SK-N-SH (cell line): ENCODE results near the gene MMAB. TPM values are rescaled to one million over a fixed set of nuclear protein-coding genes. Genes with fewer than 3 reads are reported as not detected.

Source experiments
- CTCF ChIA-PET: fragments of 300-600, 350-600 bp; formaldehyde crosslinking; extraction: SDS; loops from one replicate; lab custom pipeline; 2021; lab: Yijun Ruan, JAX
- POLR2A ChIA-PET: fragments of 350-600 bp; sonication (Branson Sonifier 250); formaldehyde crosslinking; extraction: SDS; loops from one replicate; lab custom pipeline; 2020; ENCODE audit warnings: antibody characterized with exemption, inconsistent platforms; lab: Yijun Ruan, JAX
- DNase-seq: peaks from one replicate; pipeline ENCODE4 v3.0.0; 2012
- H2AFZ ChIP-seq: fragments of 200-600 bp; sonication (generic); 2 replicates; pipeline ENCODE4 v1.8.1; 2016; ENCODE audit warnings: antibody characterized with exemption, mild to moderate bottlenecking, low read depth
- H3F3A ChIP-seq: fragments of 200-600 bp; sonication (generic); replicated peaks from 2 replicates; pipeline ENCODE3; 2016; ENCODE audit warnings: antibody characterized with exemption, mild to moderate bottlenecking; ENCODE audit not compliant: insufficient read depth
- H3K27ac ChIP-seq, 2 experiments: fragments of 200-500 bp in 1 of 2; fragments of 200-600 bp in 1 of 2; sonication (Bioruptor generic) in 1 of 2; sonication (generic), shearing (Covaris generic) in 1 of 2; 2 replicates each; pipeline versions ENCODE4 v1.5.1 to v1.6.1; 2014 to 2016; ENCODE audit warnings: low read depth in 2 of 2, inconsistent platforms in 1 of 2, low read length in 1 of 2, mild to moderate bottlenecking in 1 of 2, mixed read lengths in 1 of 2
- H3K27me3 ChIP-seq: fragments of 200-600 bp; sonication (generic), shearing (Covaris generic); 2 replicates; pipeline ENCODE4 v1.6.1; 2016; ENCODE audit warnings: mixed run types; ENCODE audit not compliant: insufficient read depth
- H3K36me3 ChIP-seq, 2 experiments: fragments of 200-500 bp in 1 of 2; fragments of 200-600 bp in 1 of 2; sonication (Bioruptor generic) in 1 of 2; sonication (generic) in 1 of 2; replicated peaks in 1 of 2; 2 replicates each; pipeline versions ENCODE3 to v1.5.1; 2014 to 2016; ENCODE audit warnings: low read length in 1 of 2, mild to moderate bottlenecking in 1 of 2; ENCODE audit not compliant: insufficient read depth in 2 of 2, control insufficient read depth in 1 of 2
- H3K4me1 ChIP-seq, 2 experiments: fragments of 200-500 bp in 1 of 2; fragments of 200-600 bp in 1 of 2; sonication (Bioruptor generic) in 1 of 2; sonication (generic), shearing (Covaris generic) in 1 of 2; 2 replicates each; pipeline versions ENCODE4 v1.5.1 to v1.6.1; 2014 to 2016; ENCODE audit warnings: low read depth in 1 of 2, low read length in 1 of 2, mixed run types in 1 of 2; ENCODE audit not compliant: insufficient read depth in 2 of 2, control insufficient read depth in 1 of 2
- H3K4me2 ChIP-seq: fragments of 200-600 bp; sonication (generic), shearing (Covaris generic); 2 replicates; pipeline ENCODE4 v1.6.1; 2017; ENCODE audit warnings: mixed run types
- H3K4me3 ChIP-seq, 2 experiments: fragments of 200-500 bp in 1 of 2; fragments of 200-600 bp in 1 of 2; sonication (Bioruptor generic) in 1 of 2; sonication (generic), shearing (Covaris generic) in 1 of 2; 2 replicates each; pipeline versions ENCODE4 v1.5.1 to v1.8.1; 2014 to 2016; ENCODE audit warnings: low read depth in 2 of 2, inconsistent platforms in 1 of 2, low read length in 1 of 2, mild to moderate bottlenecking in 1 of 2, mixed read lengths in 1 of 2, moderate library complexity in 1 of 2
- H3K79me2 ChIP-seq: fragments of 200-600 bp; sonication (generic); 2 replicates; pipeline ENCODE4 v1.8.1; 2017; ENCODE audit warnings: mild to moderate bottlenecking; ENCODE audit not compliant: insufficient read depth
- H3K9ac ChIP-seq: fragments of 200-600 bp; sonication (generic); 2 replicates; pipeline ENCODE4 v1.6.1; 2017; ENCODE audit warnings: mixed run types
- H3K9me2 ChIP-seq: fragments of 200-600 bp; sonication (generic); 2 replicates; pipeline ENCODE4 v1.6.1; 2017; ENCODE audit warnings: mixed run types
- H3K9me3 ChIP-seq: fragments of 200-600 bp; sonication (generic); 2 replicates; pipeline ENCODE4 v1.6.1; 2017; ENCODE audit warnings: mixed run types, mild to moderate bottlenecking, moderate library complexity
- H4K20me1 ChIP-seq: fragments of 200-600 bp; sonication (generic); 2 replicates; pipeline ENCODE4 v1.6.1; 2017; ENCODE audit warnings: mild to moderate bottlenecking, mixed run types; ENCODE audit not compliant: insufficient read depth
- CHD2 ChIP-seq: fragments of 150-350 bp; IDR thresholded peaks from 2 replicates; pipeline ENCODE4 v1.6.1; 2018; ENCODE audit warnings: low read length; ENCODE audit not compliant: partially characterized antibody
- ELF1 ChIP-seq: IDR thresholded peaks from 2 replicates; pipeline ENCODE4 v1.4.0; 2012
- EP300 ChIP-seq, 2 experiments: IDR thresholded peaks; 2 replicates each; pipeline versions ENCODE4 v1.4.0 to v1.6.1; 2012; ENCODE audit warnings: borderline replicate concordance in 1 of 2, low read depth in 1 of 2, low read length in 1 of 2
- EZH2phosphoT487 ChIP-seq: fragments of 200-600 bp; sonication (generic); IDR thresholded peaks from 2 replicates; pipeline ENCODE4 v1.6.1; 2017; ENCODE audit warnings: low read depth, mixed run types, mild to moderate bottlenecking, antibody characterized with exemption, moderate library complexity, borderline replicate concordance
- FOSL2 ChIP-seq: IDR thresholded peaks from 2 replicates; pipeline ENCODE4 v1.4.0; 2012; ENCODE audit warnings: low read depth, mild to moderate bottlenecking, moderate library complexity, borderline replicate concordance
- FOXJ3 ChIP-seq: sonication (generic); formaldehyde crosslinking; IDR thresholded peaks from 2 replicates; pipeline ENCODE4 v1.5.1; 2020; ENCODE audit warnings: mild to moderate bottlenecking, missing genetic modification reagents
- GABPA ChIP-seq: IDR thresholded peaks from 2 replicates; pipeline ENCODE4 v1.4.0; 2012; ENCODE audit warnings: low read depth, mild to moderate bottlenecking
- GATA2 ChIP-seq: sonication (generic); formaldehyde crosslinking; IDR thresholded peaks from 2 replicates; pipeline ENCODE4 v1.5.0; 2020; ENCODE audit warnings: mild to moderate bottlenecking, missing genetic modification reagents
- JUND ChIP-seq: IDR thresholded peaks from 2 replicates; pipeline ENCODE4 v1.4.0; 2012
- MEF2A ChIP-seq: IDR thresholded peaks from 2 replicates; pipeline ENCODE4 v1.4.0; 2012; ENCODE audit warnings: low read depth, borderline replicate concordance
- NFIC ChIP-seq: IDR thresholded peaks from 2 replicates; pipeline ENCODE4 v1.4.0; 2012; ENCODE audit warnings: borderline replicate concordance
- NRF1 ChIP-seq: IDR thresholded peaks from 2 replicates; pipeline ENCODE4 v1.6.1; 2012; ENCODE audit warnings: low read depth, mild to moderate bottlenecking, low read length
- POLR2AphosphoS5 ChIP-seq: IDR thresholded peaks from 2 replicates; pipeline ENCODE4 v1.6.1; 2012; ENCODE audit warnings: low read depth, low read length
- RAD21 ChIP-seq: IDR thresholded peaks from 2 replicates; pipeline ENCODE4 v1.6.1; 2012; ENCODE audit warnings: mild to moderate bottlenecking, low read length
- RCOR1 ChIP-seq: fragments of 150-350 bp; IDR thresholded peaks from 2 replicates; pipeline ENCODE4 v1.6.1; 2017; ENCODE audit warnings: antibody characterized with exemption, low read length
- RFX5 ChIP-seq: IDR thresholded peaks from 2 replicates; pipeline ENCODE4 v1.6.1; 2012; ENCODE audit warnings: mild to moderate bottlenecking, improper control_type of control experiment, low read length
- RXRA ChIP-seq: IDR thresholded peaks from 2 replicates; pipeline ENCODE4 v1.4.0; 2012; ENCODE audit warnings: low read depth, mild to moderate bottlenecking, borderline replicate concordance
- SIN3A ChIP-seq: IDR thresholded peaks from 2 replicates; pipeline ENCODE4 v1.6.1; 2012; ENCODE audit warnings: low read depth, mild to moderate bottlenecking, low read length, moderate library complexity, borderline replicate concordance
- SMC3 ChIP-seq: IDR thresholded peaks from 2 replicates; pipeline ENCODE4 v1.6.1; 2012; ENCODE audit warnings: low read depth, low read length, improper control_type of control experiment
- TCF12 ChIP-seq: IDR thresholded peaks from 2 replicates; pipeline ENCODE4 v1.4.0; 2012
- TEAD4 ChIP-seq: IDR thresholded peaks from 2 replicates; pipeline ENCODE4 v1.4.0; 2012; ENCODE audit warnings: mild to moderate bottlenecking, borderline replicate concordance; ENCODE audit not compliant: insufficient read depth
- YY1 ChIP-seq: IDR thresholded peaks from 2 replicates; pipeline ENCODE4 v1.4.0; 2012; ENCODE audit warnings: low read depth, mild to moderate bottlenecking
- WGBS: methylation state at CpG from one replicate; pipeline ENCODE4 v1.1.6; 2017; ENCODE audit warnings: low lambda C conversion rate; 5-methylcytosine and 5-hydroxymethylcytosine counted together
- polyA plus RNA-seq, 3 experiments: library from polyadenylated mRNA; depleted of rRNA; stranded (reverse); fragments of >200 nt; gene quantifications; 2 replicates each; pipeline ENCODE4 v1.2.3, GENCODE V29; 2012
- TF ChIP-seq, protein P1 (sequence below): IDR thresholded peaks from 2 replicates; pipeline ENCODE4; 2012
- TF ChIP-seq, protein P2 (sequence below): IDR thresholded peaks from 2 replicates; pipeline ENCODE4 v1.4.0; 2012; ENCODE audit warnings: low read depth, borderline replicate concordance
- TF ChIP-seq, protein P3 (sequence below): IDR thresholded peaks from 2 replicates; pipeline ENCODE4 v1.6.1; 2012; ENCODE audit warnings: mild to moderate bottlenecking, low read depth, low read length, moderate library complexity
- TF ChIP-seq, protein P4 (sequence below): fragments of 200-600 bp; sonication (generic); IDR thresholded peaks from 2 replicates; pipeline ENCODE4 v1.6.1; 2017; ENCODE audit warnings: antibody characterized with exemption, mild to moderate bottlenecking, moderate library complexity

The MMAB gene
- 14.8 and 15.9 TPM in 2 replicates for polyA plus RNA-seq (2012; rRNA removed)
- 11.7 and 14.3 TPM in 2 replicates for polyA plus RNA-seq (2012; cell fraction: cytosol; rRNA removed)
- polyA plus RNA-seq (2012; cell fraction: nucleus; rRNA removed), result 18.6 and 20.3 TPM in 2 replicates

DNA sequence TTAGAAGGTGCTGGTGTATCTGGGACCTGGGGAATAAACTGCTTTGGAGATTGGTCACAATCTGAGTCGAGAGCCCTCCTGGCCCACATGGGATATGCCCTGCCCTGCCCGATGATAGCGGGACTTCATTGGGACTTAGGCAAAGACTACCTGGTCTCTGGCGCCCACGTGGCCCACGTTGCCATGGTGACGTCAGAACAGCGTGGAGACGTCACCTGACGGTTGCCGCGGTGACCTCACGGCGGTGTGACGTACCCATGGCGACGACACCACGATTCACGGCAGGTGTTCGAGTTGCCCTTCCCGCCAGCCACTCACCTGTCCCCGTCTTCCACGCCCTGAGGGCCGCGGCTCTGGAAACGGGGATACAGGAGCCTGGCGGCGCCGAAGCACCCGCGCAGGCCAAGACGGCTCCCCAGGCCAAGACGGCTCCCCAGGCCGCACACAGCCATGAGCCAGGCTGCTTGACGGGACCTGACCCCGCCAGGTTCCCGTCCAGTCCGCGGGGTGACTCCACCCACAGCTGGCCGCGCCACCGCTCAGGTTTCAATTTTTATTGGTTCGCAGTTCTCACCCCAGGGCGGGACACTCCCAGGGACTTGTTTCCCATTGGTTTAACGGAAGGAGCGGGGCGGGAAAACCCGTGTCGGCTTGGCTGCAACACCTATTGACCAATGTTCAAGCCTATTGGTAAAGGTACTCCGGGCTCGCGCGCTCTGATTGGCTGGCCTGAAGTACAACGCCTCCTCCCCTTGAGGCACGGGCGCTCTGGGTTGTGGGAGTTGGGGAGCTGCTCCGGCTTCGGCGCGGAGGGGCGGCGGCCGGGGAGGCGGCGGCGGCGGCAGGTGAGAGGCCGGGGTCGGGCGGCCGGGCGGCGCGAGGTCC is at the start of gene MMAB, which contains the start of gene MVK:
MMAB (minus strand) TSS at position 476 of the 885 bp plus-strand sequence; CDS start at position 452, 24 bp downstream.
MVK (plus strand) TSS at position 766 of the 885 bp plus-strand sequence. CDS start 1,029 bp downstream, outside the sequence.
- H3K4me3 ChIP-seq, result peak within 1 kb of the TSS; percentile 66 to 77
- peaks cover 10 to 27% of the 10 kb centered on the region in 2 experiments for H3K36me3 ChIP-seq
- H3K4me2 ChIP-seq, result peak within 1 kb of the TSS; percentile 80
- peak within 1 kb of the TSS; percentile 63; the same call in 1 of the 2 replicates for H3K9ac ChIP-seq
- H3K9me2 ChIP-seq, result no peaks in the 10 kb centered on the region
- ChIA-PET CTCF (interaction anchor here (0.8 to 3.2 kb wide), 14 partner anchors 17 to 307 kb away, joined by 3 to 14 read pairs (median 4); partner anchors contain the start of gene GLTP), POLR2A (interaction anchor here (0.7 to 1.3 kb wide), 4 partner anchors 18 to 147 kb away, joined by 3 to 4 read pairs (median 4); no protein-coding TSS in a partner anchor)
- H4K20me1 ChIP-seq, result no peaks in the 10 kb centered on the region
- DNase-seq, result peak; percentile 98
- H3F3A ChIP-seq, result no peaks in the 10 kb centered on the region
- peak within 1 kb of the TSS; percentile 36 to 82; a peak in 3 of 4 replicates for H3K27ac ChIP-seq
- 2% methylated on average over 42 of the region's 74 CpGs for WGBS
- H2AFZ ChIP-seq, result peak within 1 kb of the TSS; percentile 94
- H3K4me1 ChIP-seq, result peaks cover 0 to 14% of the 10 kb centered on the region in 2 experiments; a peak in 2 of 4 replicates
- no peaks in the 10 kb centered on the region for H3K9me3 ChIP-seq
- no peaks in the 10 kb centered on the region for H3K27me3 ChIP-seq
- no peaks in the 10 kb centered on the region for H3K79me2 ChIP-seq
- TF ChIP-seq FOSL2 (no peak), NFIC (no peak), JUND (no peak), RAD21 (no peak), RFX5 (peak; percentile 86), RCOR1 (no peak), GATA2 (CRISPR knock-in tag) (no peak), SMC3 (no peak), EP300 (IDR thresholded peaks at IDR 0.05; ENCODE audit: borderline replicate concordance in 1 of 2, low read depth in 1 of 2, low read length in 1 of 2) (no peak), EZH2phosphoT487 (no peak), NRF1 (0 out of 2 replicates have a peak, but pooled peaks have one; percentile 5), MEF2A (no peak), SIN3A (0 out of 2 replicates have a peak, but pooled peaks have one; percentile 14), GABPA (no peak), YY1 (no peak), CHD2 (peak; percentile 52), POLR2AphosphoS5 (peak; percentile 57), ELF1 (no peak), TCF12 (no peak), TEAD4 (no peak), RXRA (no peak), FOXJ3 (CRISPR knock-in tag) (no peak)
- TF ChIP-seq, protein P1, sequence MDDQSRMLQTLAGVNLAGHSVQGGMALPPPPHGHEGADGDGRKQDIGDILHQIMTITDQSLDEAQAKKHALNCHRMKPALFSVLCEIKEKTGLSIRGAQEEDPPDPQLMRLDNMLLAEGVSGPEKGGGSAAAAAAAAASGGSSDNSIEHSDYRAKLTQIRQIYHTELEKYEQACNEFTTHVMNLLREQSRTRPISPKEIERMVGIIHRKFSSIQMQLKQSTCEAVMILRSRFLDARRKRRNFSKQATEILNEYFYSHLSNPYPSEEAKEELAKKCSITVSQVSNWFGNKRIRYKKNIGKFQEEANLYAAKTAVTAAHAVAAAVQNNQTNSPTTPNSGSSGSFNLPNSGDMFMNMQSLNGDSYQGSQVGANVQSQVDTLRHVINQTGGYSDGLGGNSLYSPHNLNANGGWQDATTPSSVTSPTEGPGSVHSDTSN, result peak; percentile 63
- TF ChIP-seq, protein P2, sequence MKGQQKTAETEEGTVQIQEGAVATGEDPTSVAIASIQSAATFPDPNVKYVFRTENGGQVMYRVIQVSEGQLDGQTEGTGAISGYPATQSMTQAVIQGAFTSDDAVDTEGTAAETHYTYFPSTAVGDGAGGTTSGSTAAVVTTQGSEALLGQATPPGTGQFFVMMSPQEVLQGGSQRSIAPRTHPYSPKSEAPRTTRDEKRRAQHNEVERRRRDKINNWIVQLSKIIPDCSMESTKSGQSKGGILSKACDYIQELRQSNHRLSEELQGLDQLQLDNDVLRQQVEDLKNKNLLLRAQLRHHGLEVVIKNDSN, result peak; percentile 90
- TF ChIP-seq, protein P3, sequence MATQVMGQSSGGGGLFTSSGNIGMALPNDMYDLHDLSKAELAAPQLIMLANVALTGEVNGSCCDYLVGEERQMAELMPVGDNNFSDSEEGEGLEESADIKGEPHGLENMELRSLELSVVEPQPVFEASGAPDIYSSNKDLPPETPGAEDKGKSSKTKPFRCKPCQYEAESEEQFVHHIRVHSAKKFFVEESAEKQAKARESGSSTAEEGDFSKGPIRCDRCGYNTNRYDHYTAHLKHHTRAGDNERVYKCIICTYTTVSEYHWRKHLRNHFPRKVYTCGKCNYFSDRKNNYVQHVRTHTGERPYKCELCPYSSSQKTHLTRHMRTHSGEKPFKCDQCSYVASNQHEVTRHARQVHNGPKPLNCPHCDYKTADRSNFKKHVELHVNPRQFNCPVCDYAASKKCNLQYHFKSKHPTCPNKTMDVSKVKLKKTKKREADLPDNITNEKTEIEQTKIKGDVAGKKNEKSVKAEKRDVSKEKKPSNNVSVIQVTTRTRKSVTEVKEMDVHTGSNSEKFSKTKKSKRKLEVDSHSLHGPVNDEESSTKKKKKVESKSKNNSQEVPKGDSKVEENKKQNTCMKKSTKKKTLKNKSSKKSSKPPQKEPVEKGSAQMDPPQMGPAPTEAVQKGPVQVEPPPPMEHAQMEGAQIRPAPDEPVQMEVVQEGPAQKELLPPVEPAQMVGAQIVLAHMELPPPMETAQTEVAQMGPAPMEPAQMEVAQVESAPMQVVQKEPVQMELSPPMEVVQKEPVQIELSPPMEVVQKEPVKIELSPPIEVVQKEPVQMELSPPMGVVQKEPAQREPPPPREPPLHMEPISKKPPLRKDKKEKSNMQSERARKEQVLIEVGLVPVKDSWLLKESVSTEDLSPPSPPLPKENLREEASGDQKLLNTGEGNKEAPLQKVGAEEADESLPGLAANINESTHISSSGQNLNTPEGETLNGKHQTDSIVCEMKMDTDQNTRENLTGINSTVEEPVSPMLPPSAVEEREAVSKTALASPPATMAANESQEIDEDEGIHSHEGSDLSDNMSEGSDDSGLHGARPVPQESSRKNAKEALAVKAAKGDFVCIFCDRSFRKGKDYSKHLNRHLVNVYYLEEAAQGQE, result no peak
- TF ChIP-seq, protein P4, sequence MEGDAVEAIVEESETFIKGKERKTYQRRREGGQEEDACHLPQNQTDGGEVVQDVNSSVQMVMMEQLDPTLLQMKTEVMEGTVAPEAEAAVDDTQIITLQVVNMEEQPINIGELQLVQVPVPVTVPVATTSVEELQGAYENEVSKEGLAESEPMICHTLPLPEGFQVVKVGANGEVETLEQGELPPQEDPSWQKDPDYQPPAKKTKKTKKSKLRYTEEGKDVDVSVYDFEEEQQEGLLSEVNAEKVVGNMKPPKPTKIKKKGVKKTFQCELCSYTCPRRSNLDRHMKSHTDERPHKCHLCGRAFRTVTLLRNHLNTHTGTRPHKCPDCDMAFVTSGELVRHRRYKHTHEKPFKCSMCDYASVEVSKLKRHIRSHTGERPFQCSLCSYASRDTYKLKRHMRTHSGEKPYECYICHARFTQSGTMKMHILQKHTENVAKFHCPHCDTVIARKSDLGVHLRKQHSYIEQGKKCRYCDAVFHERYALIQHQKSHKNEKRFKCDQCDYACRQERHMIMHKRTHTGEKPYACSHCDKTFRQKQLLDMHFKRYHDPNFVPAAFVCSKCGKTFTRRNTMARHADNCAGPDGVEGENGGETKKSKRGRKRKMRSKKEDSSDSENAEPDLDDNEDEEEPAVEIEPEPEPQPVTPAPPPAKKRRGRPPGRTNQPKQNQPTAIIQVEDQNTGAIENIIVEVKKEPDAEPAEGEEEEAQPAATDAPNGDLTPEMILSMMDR, result no peak
